Measurements from ENCODE around the gene TNFAIP8.

- TF ChIP-seq TAF1 (IDR thresholded peaks at IDR 0.05; ENCODE audit: borderline replicate concordance, low read depth, low read length) (no peak), POLR2AphosphoS5 (IDR thresholded peaks at IDR 0.05; ENCODE audit: low read depth, low read length) (no peak), POLR2A (IDR thresholded peaks at IDR 0.05; ENCODE audit: low read depth, low read length) (no peak)
Observed at GRCh38 chr5:119366540-119366881, 10.7 kb downstream of the TNFAIP8 start.
